ENCODE data around the gene FARS2.

The FARS2 gene

GRCh38 chr6:5463690-5464089, 202.4 kb downstream of the FARS2 start:
- no peak for TF ChIP-seq POLR2A (IDR thresholded peaks at IDR 0.05; ENCODE audit: low read depth, low read length)
- FAIRE-seq = peak; percentile 41
- no peak for DNase-seq (ENCODE audit: insufficient read length, low spot score)

GRCh38 chr6:5464099-5464885, 203.0 kb downstream of the FARS2 start:
- DNase-seq (ENCODE audit: insufficient read length, low spot score) (no peak), FAIRE-seq (no peak)
- TF ChIP-seq POLR2A (IDR thresholded peaks at IDR 0.05; ENCODE audit: low read depth, low read length) = no peak

- peak; percentile 96 for FAIRE-seq
- TF ChIP-seq POLR2A (IDR thresholded peaks at IDR 0.05; ENCODE audit: low read depth, low read length) = no peak
- peak; percentile 30 for DNase-seq (ENCODE audit: insufficient read length, low spot score)
Measured at GRCh38 chr6:5466281-5467136, 205.2 kb downstream of the FARS2 start.

- DNase-seq (ENCODE audit: insufficient read length, low spot score) = no peak
- no peak for FAIRE-seq
- no peak for TF ChIP-seq POLR2A (IDR thresholded peaks at IDR 0.05; ENCODE audit: low read depth, low read length)
Measured at GRCh38 chr6:5468586-5468985, 207.3 kb downstream of the FARS2 start.

- FAIRE-seq (no peak), DNase-seq (ENCODE audit: insufficient read length, low spot score) (no peak)
- TF ChIP-seq POLR2A (IDR thresholded peaks at IDR 0.05; ENCODE audit: low read depth, low read length) = no peak
Measured at GRCh38 chr6:5469101-5469846, 208.0 kb downstream of the FARS2 start.

GRCh38 chr6:5471044-5471443, 209.7 kb downstream of the FARS2 start:
- no peak for TF ChIP-seq POLR2A (IDR thresholded peaks at IDR 0.05; ENCODE audit: low read depth, low read length)
- FAIRE-seq (peak; percentile 80), DNase-seq (ENCODE audit: insufficient read length, low spot score) (peak; percentile 33)

GRCh38 chr6:5471637-5472398, 210.5 kb downstream of the FARS2 start:
- no peak for DNase-seq (ENCODE audit: insufficient read length, low spot score)
- no peak for TF ChIP-seq POLR2A (IDR thresholded peaks at IDR 0.05; ENCODE audit: low read depth, low read length)
- FAIRE-seq = no peak

GRCh38 chr6:5472571-5472970, 211.3 kb downstream of the FARS2 start:
- no peak for TF ChIP-seq POLR2A (IDR thresholded peaks at IDR 0.05; ENCODE audit: low read depth, low read length)
- DNase-seq (ENCODE audit: insufficient read length, low spot score) (no peak), FAIRE-seq (no peak)

- TF ChIP-seq POLR2A (IDR thresholded peaks at IDR 0.05; ENCODE audit: low read depth, low read length) = no peak
- FAIRE-seq (no peak), DNase-seq (ENCODE audit: insufficient read length, low spot score) (no peak)
Measured at GRCh38 chr6:5475779-5476178, 214.5 kb downstream of the FARS2 start.

GRCh38 chr6:5478380-5478779, 217.1 kb downstream of the FARS2 start:
- FAIRE-seq (no peak), DNase-seq (ENCODE audit: insufficient read length, low spot score) (no peak)
- TF ChIP-seq POLR2A (IDR thresholded peaks at IDR 0.05; ENCODE audit: low read depth, low read length) = no peak

GRCh38 chr6:5481033-5481432, 219.7 kb downstream of the FARS2 start:
- no peak for TF ChIP-seq POLR2A (IDR thresholded peaks at IDR 0.05; ENCODE audit: low read depth, low read length)
- DNase-seq (ENCODE audit: insufficient read length, low spot score) = no peak
- no peak for FAIRE-seq

- FAIRE-seq = no peak
- DNase-seq (ENCODE audit: insufficient read length, low spot score) = no peak
- TF ChIP-seq POLR2A (IDR thresholded peaks at IDR 0.05; ENCODE audit: low read depth, low read length) = no peak
Measured at GRCh38 chr6:5481750-5482149, 220.4 kb downstream of the FARS2 start.

- FAIRE-seq (no peak), DNase-seq (ENCODE audit: insufficient read length, low spot score) (no peak)
- TF ChIP-seq POLR2A (IDR thresholded peaks at IDR 0.05; ENCODE audit: low read depth, low read length) = no peak
Measured at GRCh38 chr6:5482619-5483018, 221.3 kb downstream of the FARS2 start.
